GM12892 (cell line): Measurements from ENCODE around the gene RPP21.
"Not testable (repeated sequence)": the region's sequence is repeated elsewhere in the genome, so short reads cannot be mapped to it uniquely, and the experiment has no call there.

Experiments used
- DNase-seq: peaks from one replicate; pipeline ENCODE4 v3.0.0; 2011; ENCODE audit not compliant: insufficient read length
- FAIRE-seq: peaks from 2 replicates; lab custom pipeline; 2011; peaks lifted over from hg19 to GRCh38; lab: Jason Lieb, UNC
- POLR2A ChIP-seq: IDR thresholded peaks from 2 replicates; pipeline ENCODE4 v1.6.1; 2011; ENCODE audit warnings: low read depth, low read length, control low read depth
- POLR2AphosphoS5 ChIP-seq: IDR thresholded peaks from 2 replicates; pipeline ENCODE4 v1.6.1; 2011; ENCODE audit warnings: low read depth, low read length, control low read depth
- TAF1 ChIP-seq: IDR thresholded peaks from 2 replicates; pipeline ENCODE4 v1.6.1; 2011; ENCODE audit warnings: low read depth, mild to moderate bottlenecking, control low read depth, low read length, borderline replicate concordance

Gene RPP21

DNA sequence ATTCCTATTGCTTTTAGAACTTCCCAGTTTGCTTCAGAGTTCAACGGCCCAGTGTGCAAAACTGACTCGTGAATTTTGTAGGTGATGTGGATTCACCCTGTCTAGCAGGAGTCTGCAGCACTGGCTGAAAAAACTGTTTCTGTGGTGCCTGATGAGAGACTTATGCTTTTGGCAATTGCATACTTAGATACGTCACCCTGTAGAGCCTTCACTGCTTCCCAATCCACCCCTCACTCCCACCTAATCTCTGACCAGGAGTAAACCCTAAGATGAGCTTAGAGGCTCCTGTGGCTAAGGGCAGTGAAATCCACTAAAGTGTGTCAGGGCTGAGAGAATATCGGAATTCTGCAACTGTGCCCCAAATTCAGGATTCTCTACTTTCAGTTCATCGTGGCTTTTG is 14.3 kb downstream of the RPP21 start:
- TF ChIP-seq TAF1 (no peak), POLR2AphosphoS5 (no peak), POLR2A (no peak)
- FAIRE-seq (no peak), DNase-seq (no peak)

DNA sequence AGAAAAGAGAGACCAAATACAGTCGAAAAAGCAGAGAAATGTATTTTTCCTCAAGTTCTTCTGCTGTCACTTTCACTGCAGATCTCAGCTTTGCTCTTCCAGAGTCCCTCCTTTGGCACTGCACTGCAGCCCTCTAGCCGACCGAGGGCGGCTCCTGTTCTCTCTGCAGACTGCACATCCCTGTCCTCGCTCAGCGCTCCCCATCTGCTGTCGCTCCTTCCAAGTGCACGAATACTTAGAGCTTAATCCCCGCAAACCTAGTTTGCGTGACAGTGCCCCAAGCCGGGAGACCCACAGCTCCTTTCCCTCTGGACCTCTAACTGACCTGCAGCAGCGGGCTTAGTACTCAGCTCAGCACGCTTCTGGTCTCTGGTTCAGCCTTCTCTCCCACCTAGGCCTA is 15.2 kb downstream of the RPP21 start:
- no peak for FAIRE-seq
- TF ChIP-seq POLR2AphosphoS5 (no peak), TAF1 (no peak), POLR2A (no peak)
- DNase-seq: no peak

DNA sequence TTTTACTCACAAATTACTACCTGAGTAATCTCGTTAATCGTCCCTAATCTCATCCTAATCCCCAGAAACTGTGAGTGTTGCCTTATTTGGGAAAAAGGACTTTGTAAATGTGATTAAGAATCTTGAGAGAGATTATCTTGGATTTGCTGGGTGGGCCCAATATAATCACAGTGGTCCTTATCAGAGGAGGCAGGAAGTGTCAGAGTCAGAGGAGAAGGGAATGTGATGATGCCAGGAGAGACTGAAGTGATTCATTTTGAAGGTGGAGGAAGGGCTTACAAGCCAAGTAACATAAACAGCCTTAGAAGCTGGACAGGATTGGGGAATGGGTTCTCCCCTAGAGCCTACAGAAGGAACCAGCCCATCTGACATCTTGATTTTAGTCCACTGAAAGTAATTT is 16.7 kb downstream of the RPP21 start:
- no peak for DNase-seq
- TF ChIP-seq POLR2AphosphoS5: no peak
- TF ChIP-seq POLR2A: no peak
- TF ChIP-seq TAF1: no peak
- no peak for FAIRE-seq

DNA sequence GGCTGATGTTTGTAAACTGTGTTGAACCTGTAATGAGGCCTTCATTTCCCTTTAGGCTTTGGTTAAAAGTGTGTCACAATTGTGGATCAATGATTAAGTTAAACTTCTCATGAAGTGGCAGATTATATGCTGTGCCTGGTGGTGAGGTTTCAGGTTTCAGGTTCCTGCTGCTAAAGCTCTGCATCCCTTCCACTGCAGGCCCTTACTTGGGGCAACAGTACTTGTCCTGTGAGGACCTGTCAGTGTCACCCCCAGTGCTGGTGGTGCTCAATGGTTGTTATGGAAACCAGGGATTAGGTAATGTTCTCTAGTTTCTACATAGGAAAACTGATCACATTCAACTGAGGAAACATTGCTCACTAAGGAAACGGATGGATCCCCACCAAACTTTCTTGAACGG is 18.5 kb downstream of the RPP21 start:
- TF ChIP-seq POLR2A (no peak), TAF1 (no peak), POLR2AphosphoS5 (no peak)
- no peak for FAIRE-seq
- no peak for DNase-seq

DNA sequence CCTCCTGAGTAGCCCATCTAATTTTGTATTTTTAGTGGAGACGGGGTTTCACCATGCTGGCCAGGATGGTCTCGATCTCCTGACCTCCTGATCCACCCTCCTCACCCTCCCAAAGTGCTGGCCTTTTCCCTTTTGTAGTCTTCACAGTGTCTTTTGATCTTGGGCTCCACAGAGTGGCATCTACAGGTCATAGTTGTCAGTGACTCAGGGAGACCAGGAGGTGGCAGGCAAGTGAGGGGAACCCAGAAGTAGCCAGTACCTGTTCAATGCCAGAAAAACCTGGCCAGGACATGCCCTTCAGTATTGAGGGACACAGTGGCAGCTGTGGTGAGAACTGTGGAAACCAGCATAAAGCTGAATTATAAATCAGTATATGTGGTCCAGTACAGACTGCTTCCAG is 19.6 kb downstream of the RPP21 start:
- DNase-seq: no peak
- no peak for FAIRE-seq
- TF ChIP-seq POLR2A (no peak), TAF1 (no peak), POLR2AphosphoS5 (no peak)

DNA sequence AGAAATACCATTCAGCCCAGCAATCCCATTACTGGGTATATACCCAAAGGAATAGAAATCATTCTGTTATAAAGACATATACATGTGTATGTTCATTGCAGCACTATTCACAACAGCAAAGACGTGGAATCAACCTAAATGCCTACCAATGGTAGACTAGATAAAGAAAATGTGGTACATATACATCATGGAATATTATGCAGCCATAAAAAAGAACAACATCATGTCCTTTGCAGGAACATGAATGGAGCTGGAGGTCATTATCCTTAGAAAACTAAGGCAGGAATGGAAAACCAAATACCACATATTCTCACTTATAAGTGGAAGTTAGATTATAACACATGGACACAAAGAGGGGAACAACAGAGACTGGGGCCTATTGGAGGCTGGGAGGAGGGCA is 24.3 kb downstream of the RPP21 start:
- not testable (repeated sequence) for FAIRE-seq, DNase-seq

DNA sequence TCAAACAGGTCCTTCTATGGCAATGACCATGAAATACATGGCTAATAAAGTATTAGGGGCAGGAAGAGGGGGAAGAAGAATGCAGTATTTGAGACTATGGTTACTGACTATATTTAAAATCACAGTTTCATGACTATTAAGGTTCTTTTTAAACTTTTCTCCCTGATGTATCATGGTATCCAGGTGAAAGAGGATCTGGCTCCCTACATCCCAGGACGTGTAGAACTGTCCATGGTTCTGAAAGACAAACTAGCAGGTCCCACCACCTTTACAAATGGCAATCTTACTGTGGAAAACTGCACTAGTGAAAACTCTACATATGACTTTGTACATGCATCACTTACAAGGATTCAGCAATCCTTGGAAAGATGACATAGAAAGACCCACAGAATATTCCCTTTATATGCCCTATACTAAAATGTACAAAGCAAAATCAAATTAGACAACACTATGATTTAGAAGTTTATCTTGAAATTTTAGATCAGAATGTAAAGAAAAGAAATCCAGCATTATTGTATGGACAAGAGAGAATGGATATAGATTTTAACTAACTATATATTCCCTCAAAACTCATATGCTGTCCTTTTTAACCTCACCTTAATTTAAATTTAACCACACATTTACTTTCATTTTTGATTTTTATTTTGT is 33.5 kb downstream of the RPP21 start:
- no peak for FAIRE-seq
- DNase-seq: no peak
- TF ChIP-seq TAF1 (no peak), POLR2A (no peak), POLR2AphosphoS5 (no peak)

DNA sequence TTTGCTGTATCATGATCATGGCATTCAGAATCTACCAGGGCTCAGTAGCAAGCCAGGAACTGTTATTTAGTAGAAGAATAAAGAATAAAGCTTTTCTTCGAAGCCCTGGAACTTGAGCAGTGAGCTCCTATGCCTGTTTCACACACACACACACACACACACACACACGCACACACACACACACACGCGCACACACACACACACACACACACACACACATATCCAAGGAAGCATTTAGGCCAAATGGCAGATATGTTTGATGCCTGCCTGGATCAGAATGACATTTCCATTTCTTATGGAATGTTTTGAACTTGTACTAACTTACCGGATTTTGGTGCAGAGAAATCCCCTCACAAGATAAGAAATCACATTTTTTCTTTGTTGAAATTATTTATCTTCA is 35.5 kb downstream of the RPP21 start:
- DNase-seq (no peak), FAIRE-seq (no peak)
- no peak for TF ChIP-seq POLR2AphosphoS5
- no peak for TF ChIP-seq TAF1
- TF ChIP-seq POLR2A: no peak

DNA sequence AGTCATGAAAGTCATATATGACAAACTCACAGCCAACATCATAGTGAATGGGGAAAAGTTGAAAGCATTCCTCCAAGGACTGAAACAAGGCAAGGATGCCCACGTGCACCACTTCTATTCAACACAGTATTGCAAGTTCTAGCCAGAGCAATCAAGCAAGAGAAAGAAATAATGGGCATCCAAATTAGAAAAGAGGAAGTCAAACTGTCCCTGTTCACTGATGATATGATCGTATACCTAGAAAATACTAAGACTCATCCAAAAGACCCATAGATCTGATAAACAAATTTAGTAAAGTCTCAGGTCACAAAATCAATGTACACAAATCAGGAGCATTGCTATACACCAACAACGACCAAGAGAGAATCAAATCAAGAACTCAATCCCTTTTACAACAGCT is 41.2 kb downstream of the RPP21 start:
- no peak for FAIRE-seq
- no peak for DNase-seq
- TF ChIP-seq POLR2AphosphoS5 (no peak), POLR2A (no peak), TAF1 (no peak)

DNA sequence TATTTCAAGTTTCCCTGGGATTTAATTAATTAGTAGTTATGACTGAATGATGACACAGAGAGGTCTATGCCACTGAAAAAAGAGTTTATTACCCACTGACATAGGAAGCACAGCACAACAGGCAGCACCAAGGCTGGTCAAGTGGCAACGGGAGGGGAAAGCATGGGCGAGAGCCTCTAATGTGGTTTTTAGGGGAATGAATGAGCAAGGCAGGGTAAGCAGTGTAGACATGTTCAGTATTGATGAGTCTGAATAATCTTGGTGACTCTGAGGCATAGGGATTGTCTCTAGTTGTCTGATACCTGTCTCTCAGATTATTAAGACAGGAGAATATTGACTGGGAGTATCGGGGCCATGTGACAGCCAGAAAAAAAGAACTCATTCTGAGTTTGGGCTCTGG is 46.3 kb downstream of the RPP21 start:
- FAIRE-seq (no peak), DNase-seq (no peak)
- no peak for TF ChIP-seq TAF1
- no peak for TF ChIP-seq POLR2A
- TF ChIP-seq POLR2AphosphoS5: no peak

DNA sequence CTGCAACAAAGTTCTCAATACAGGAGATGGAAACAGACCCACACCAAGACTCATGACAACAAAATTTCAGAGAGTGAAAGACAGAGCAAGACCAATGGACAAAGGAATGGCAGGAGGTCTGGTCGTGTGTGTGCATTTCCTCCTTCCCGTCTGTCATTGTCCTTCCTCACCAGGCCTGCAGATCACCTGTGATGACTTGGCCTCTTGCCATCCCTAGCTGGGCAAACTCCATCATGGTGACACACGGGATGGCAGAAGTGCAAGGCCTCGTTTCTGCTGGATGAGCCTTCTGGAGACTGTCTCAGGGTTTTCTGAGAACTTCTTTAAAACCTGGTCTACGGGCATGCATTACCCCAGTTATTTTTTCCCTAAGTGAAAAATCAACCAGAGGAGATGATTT is 49.2 kb downstream of the RPP21 start:
- TF ChIP-seq POLR2A (no peak), POLR2AphosphoS5 (no peak)
- DNase-seq (no peak), FAIRE-seq (no peak)
